ENCODE data around the gene GRIK2. TPM values are rescaled to one million over a fixed set of nuclear protein-coding genes. Genes with fewer than 3 reads are reported as not detected.

The GRIK2 gene
- total RNA-seq, 1 experiment from 2014 or later: 6.6 TPM

GRCh38 chr6:101401792-101402621, 8.5 kb downstream of the GRIK2 start:
- no peak overlapping the region for H3K4me3 ChIP-seq (ENCODE audit: low read depth in 2 of 2, low read length in 2 of 2)
- in situ Hi-C loops (cut with HindIII; ENCODE audit: low pct_unique_long_range_greater_than_20kb, low sequenced_read_pairs): no loop called here
- TF ChIP-seq TCF7L2 (IDR thresholded peaks at IDR 0.05; ENCODE audit: low read depth, low read length) (no peak), POLR2AphosphoS5 (IDR thresholded peaks at IDR 0.05; ENCODE audit: low read depth, low read length) (no peak), SIN3A (IDR thresholded peaks at IDR 0.05; ENCODE audit: borderline replicate concordance, insufficient read depth, low read depth, low read length) (no peak), CTCF (IDR thresholded peaks at IDR 0.05) (no peak)
- TF ChIP-seq, protein P1, sequence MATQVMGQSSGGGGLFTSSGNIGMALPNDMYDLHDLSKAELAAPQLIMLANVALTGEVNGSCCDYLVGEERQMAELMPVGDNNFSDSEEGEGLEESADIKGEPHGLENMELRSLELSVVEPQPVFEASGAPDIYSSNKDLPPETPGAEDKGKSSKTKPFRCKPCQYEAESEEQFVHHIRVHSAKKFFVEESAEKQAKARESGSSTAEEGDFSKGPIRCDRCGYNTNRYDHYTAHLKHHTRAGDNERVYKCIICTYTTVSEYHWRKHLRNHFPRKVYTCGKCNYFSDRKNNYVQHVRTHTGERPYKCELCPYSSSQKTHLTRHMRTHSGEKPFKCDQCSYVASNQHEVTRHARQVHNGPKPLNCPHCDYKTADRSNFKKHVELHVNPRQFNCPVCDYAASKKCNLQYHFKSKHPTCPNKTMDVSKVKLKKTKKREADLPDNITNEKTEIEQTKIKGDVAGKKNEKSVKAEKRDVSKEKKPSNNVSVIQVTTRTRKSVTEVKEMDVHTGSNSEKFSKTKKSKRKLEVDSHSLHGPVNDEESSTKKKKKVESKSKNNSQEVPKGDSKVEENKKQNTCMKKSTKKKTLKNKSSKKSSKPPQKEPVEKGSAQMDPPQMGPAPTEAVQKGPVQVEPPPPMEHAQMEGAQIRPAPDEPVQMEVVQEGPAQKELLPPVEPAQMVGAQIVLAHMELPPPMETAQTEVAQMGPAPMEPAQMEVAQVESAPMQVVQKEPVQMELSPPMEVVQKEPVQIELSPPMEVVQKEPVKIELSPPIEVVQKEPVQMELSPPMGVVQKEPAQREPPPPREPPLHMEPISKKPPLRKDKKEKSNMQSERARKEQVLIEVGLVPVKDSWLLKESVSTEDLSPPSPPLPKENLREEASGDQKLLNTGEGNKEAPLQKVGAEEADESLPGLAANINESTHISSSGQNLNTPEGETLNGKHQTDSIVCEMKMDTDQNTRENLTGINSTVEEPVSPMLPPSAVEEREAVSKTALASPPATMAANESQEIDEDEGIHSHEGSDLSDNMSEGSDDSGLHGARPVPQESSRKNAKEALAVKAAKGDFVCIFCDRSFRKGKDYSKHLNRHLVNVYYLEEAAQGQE (IDR thresholded peaks at IDR 0.05; ENCODE audit: insufficient read depth in 1 of 2, low read depth in 2 of 2, low read length in 1 of 2): no peak

GRCh38 chr6:101402622-101403031, 9.1 kb downstream of the GRIK2 start:
- H3K9me3 ChIP-seq (ENCODE audit: control insufficient read depth, insufficient read depth, low read depth, low read length): no peaks in the 10 kb centered on the region
- H3K27me3 ChIP-seq (ENCODE audit: control insufficient read depth, insufficient read depth, low read length): no peaks in the 10 kb centered on the region
- no peak overlapping the region for H3K27ac ChIP-seq (ENCODE audit: low read length)
- ATAC-seq (no peak), DNase-seq (ENCODE audit: low read depth, low spot score) (no peak)
- ChIA-PET CTCF (no interaction called here), POLR2A (no interaction called here)
- no TSS peak for BruUV-seq (replicated peaks)
- in situ Hi-C loops (cut with HindIII; ENCODE audit: low pct_unique_long_range_greater_than_20kb, low sequenced_read_pairs): no loop called here
- intact Hi-C loops (cut with micrococcal nuclease; ENCODE audit: unreplicated experiment): no loop called here
- no peak overlapping the region for H3K4me3 ChIP-seq (ENCODE audit: low read depth in 2 of 2, low read length in 2 of 2)
- H3K4me1 ChIP-seq (ENCODE audit: control insufficient read depth, insufficient read depth, low read length): no peaks in the 10 kb centered on the region
- H3K36me3 ChIP-seq (ENCODE audit: control insufficient read depth, insufficient read depth, low read length): no peaks in the 10 kb centered on the region
- TF ChIP-seq TCF7L2 (IDR thresholded peaks at IDR 0.05; ENCODE audit: low read depth, low read length): no peak
- TF ChIP-seq CTCF (IDR thresholded peaks at IDR 0.05): no peak
- no peak for TF ChIP-seq SIN3A (IDR thresholded peaks at IDR 0.05; ENCODE audit: borderline replicate concordance, insufficient read depth, low read depth, low read length)
- TF ChIP-seq, protein P1 (IDR thresholded peaks at IDR 0.05; ENCODE audit: insufficient read depth in 1 of 2, low read depth in 2 of 2, low read length in 1 of 2): no peak
- no peak for TF ChIP-seq POLR2AphosphoS5 (IDR thresholded peaks at IDR 0.05; ENCODE audit: low read depth, low read length)

More at GRCh38 chr6:101401792-101402621, 8.5 kb downstream of the GRIK2 start:
- ATAC-seq (no peak), DNase-seq (ENCODE audit: low read depth, low spot score) (no peak)
- POLR2A ChIA-PET: no interaction called here
- Histone ChIP-seq H3K27ac (ENCODE audit: low read length) (no peak overlapping the region), H3K27me3 (ENCODE audit: control insufficient read depth, insufficient read depth, low read length) (no peaks in the 10 kb centered on the region), H3K9me3 (ENCODE audit: control insufficient read depth, insufficient read depth, low read depth, low read length) (no peaks in the 10 kb centered on the region), H3K36me3 (ENCODE audit: control insufficient read depth, insufficient read depth, low read length) (no peaks in the 10 kb centered on the region), H3K4me1 (ENCODE audit: control insufficient read depth, insufficient read depth, low read length) (no peaks in the 10 kb centered on the region)
- no TSS peak for BruUV-seq (replicated peaks)
- intact Hi-C loops (cut with micrococcal nuclease; ENCODE audit: unreplicated experiment): no loop called here
- CTCF ChIA-PET: no interaction called here
